GM13976 (cell line): ENCODE data around the gene PRIMA1.

Source experiments
- DNase-seq: peaks from one replicate; pipeline ENCODE4 v3.0.0; 2012; ENCODE audit warnings: low spot score
- CTCF ChIP-seq: IDR thresholded peaks from 2 replicates; pipeline ENCODE4 v1.5.1; 2012; ENCODE audit warnings: borderline replicate concordance, mild to moderate bottlenecking; ENCODE audit not compliant: insufficient read depth; ENCODE audit errors: extremely low read depth, missing control alignments, control extremely low read depth
- in situ Hi-C: fragments of 300-500 bp; cut with MboI; formaldehyde crosslinking; loops from one replicate; pipeline ENCODE4 v1.12.0; 2022; ENCODE audit warnings: low sequenced_read_pairs, mixed read lengths, inconsistent platforms; ENCODE audit not compliant: unreplicated experiment

The PRIMA1 gene

GRCh38 chr14:93705513-93706156 lies 82.7 kb downstream of the PRIMA1 start:
- in situ Hi-C loops, result no loop called here
- no peak for DNase-seq
- no peak for TF ChIP-seq CTCF

GRCh38 chr14:93703941-93704340 lies 84.3 kb downstream of the PRIMA1 start:
- no peak for DNase-seq
- in situ Hi-C loops, result no loop called here
- no peak for TF ChIP-seq CTCF

- no peak for TF ChIP-seq CTCF
- in situ Hi-C loops, result no loop called here
- DNase-seq, result no peak
These were observed 85.3 kb downstream of the PRIMA1 start for GRCh38 chr14:93702946-93703345.

- TF ChIP-seq CTCF, result no peak
- DNase-seq, result no peak
- in situ Hi-C loops, result no loop called here
These were observed 86.7 kb downstream of the PRIMA1 start for GRCh38 chr14:93701562-93701961.

GRCh38 chr14:93700928-93701327 lies 87.4 kb downstream of the PRIMA1 start:
- in situ Hi-C loops, result no loop called here
- no peak for TF ChIP-seq CTCF
- no peak for DNase-seq

- no peak for DNase-seq
- in situ Hi-C loops, result no loop called here
- no peak for TF ChIP-seq CTCF
These were observed 94.4 kb downstream of the PRIMA1 start for GRCh38 chr14:93693914-93694313.
